D721Med (cell line): ENCODE measurements around the gene TTC6.

Experiments
- DNase-seq: peaks from one replicate; pipeline ENCODE4 v3.0.0; 2011; ENCODE audit warnings: low spot score; ENCODE audit not compliant: insufficient read length
- FAIRE-seq: peaks from 2 replicates; lab custom pipeline; 2011; peaks lifted over from hg19 to GRCh38; lab: Jason Lieb, UNC
- TF ChIP-seq, protein P1 (sequence below): IDR thresholded peaks from 2 replicates; pipeline ENCODE4 v1.5.1; 2012; ENCODE audit warnings: mild to moderate bottlenecking, control low read depth; ENCODE audit not compliant: insufficient read depth; ENCODE audit errors: missing control alignments

The TTC6 gene

DNA sequence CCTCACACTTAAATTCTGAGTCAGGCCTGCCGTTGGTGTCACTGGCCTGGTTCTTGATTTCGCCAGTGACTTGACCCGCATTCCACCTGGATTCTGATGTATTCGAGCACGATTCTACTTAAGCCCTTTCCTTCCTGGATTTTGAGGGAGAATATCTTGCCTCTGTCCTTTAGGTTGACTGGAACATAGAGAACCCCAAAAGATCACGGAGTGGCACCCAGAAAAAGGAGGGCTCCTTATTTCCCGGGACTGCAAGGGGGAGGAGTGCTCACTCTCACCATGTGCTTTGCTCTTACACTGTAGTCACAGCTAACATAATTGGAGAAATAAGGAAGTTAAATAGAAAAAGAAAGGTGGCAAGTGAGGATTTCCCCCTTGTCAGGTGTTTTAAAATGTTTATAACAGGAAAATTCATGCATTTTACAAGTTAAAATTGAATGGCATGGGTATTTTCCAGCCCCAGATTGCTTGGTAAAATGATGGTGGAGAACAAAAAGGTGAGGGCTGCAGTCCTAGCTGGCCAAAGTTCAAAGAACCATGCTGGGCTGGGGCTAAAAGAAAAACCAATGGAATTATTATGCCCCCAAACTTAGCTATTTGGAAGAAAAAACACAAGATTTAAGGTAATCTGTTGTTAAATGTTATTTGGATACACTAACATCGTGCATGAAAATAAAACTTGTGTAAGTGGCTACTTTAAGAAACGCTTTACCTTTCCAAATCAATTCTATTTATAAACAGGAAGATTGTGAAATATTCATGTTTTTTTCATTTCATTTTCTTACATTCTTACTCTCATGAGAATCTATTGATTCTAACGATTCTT, 9.2 kb upstream of the TTC6 start:
- DNase-seq (no peak), FAIRE-seq (no peak)
- TF ChIP-seq, protein P1, sequence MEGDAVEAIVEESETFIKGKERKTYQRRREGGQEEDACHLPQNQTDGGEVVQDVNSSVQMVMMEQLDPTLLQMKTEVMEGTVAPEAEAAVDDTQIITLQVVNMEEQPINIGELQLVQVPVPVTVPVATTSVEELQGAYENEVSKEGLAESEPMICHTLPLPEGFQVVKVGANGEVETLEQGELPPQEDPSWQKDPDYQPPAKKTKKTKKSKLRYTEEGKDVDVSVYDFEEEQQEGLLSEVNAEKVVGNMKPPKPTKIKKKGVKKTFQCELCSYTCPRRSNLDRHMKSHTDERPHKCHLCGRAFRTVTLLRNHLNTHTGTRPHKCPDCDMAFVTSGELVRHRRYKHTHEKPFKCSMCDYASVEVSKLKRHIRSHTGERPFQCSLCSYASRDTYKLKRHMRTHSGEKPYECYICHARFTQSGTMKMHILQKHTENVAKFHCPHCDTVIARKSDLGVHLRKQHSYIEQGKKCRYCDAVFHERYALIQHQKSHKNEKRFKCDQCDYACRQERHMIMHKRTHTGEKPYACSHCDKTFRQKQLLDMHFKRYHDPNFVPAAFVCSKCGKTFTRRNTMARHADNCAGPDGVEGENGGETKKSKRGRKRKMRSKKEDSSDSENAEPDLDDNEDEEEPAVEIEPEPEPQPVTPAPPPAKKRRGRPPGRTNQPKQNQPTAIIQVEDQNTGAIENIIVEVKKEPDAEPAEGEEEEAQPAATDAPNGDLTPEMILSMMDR: no peak

DNA sequence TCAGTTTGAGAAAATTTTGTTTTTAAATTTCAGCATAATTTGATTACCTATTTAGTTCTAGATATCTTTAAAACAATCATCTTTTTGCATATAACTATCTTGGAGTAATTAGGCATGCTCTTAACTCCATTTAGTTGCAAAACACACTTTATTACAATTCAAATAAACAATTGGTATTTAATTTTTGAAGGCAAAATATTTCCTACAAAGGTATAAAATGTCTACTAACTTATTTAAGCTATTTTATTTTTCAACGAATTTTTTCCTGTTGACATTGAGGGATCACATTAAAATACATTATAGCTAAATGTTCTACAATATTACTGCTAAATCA, 8.7 kb upstream of the TTC6 start:
- TF ChIP-seq, protein P1: no peak

DNA sequence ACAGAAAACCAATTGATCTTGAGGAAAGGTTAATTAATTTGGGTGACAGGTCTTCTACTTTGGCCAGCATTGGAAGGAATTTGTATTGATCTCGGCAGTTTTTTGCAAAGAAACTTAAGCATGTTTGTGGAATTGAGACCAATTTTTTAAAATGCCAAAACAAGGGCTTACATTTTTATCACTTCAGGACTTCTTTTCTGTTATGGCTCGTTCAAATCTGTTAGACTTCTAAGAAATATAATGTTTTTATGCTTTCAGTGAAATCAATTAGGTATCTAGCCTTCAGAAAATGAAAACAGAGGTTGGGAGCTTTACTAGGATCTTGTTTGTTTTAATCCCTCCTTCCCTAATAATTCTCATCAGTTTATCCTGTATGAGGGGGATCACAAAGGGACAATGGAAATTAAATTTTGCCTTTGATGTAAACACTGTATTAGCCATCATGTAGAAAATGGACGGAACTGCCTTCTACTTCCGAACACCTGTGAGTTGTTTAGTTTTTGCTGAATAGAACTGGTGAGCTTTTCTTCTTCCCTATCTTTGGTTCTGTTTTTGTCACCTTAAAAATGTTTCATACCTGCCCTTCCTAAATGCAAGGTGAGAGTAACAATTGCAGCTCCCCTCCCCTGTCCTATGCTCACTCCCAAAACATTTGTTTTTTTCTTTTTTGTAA, 8.2 kb upstream of the TTC6 start:
- FAIRE-seq (no peak), DNase-seq (no peak)

More for the DNA sequence above, 8.7 kb upstream of the TTC6 start:
- FAIRE-seq: no peak
- DNase-seq: no peak

DNA sequence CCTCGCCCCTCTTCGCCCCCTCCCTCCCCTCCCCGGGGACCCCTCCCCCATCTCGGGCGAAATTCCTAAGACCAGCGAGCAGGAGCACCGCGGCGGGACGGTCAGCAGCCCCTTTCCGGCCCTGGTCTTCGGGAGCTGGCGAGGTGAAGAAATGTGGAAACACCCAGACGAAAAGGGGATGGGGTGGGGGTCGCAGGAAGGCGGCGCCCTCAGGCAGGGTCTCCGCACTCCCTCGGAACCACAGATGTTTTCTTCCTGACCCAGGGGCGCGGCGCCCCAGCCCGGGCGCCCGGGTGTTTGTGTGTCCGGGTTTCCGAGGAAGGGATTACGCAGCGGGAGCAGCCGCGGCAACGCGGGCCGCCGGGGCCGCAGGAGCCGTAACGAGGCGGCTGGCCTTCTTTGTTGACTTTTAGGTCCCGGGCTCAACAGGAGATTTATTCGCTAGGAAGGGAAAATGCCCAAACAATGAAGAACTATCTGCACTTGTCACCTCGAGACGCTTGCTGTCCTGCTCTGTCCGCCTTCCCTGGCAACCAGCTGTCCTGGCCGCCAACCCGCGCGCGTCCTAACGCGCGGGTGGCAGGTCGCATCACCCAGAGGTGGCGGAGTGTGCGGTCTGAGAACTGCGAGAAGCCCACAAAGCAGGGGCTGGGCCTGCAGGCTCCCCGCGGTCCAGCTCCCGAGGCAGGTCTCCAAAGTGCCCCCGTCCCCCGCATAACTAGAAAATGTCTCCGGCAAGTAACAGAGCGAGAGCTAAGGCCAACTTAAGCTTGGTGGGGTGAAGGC, 7.4 kb upstream of the TTC6 start:
- no peak for DNase-seq
- no peak for FAIRE-seq
- TF ChIP-seq, protein P1: no peak

More for the DNA sequence above, 8.2 kb upstream of the TTC6 start:
- TF ChIP-seq, protein P1: no peak

DNA sequence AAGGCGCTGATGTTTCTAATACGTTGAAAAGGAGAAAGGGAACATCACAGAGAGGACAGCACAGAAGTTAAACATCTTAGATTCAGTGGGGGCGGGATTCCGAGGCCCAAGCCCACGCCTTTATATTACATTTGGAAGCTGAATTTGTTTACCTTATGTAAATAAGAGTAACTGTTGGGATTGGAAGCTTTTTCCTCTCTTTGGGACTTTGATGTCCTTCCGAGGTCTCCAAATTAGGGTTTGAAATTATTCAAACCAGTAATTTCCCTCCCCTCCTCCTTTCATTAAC, 6.8 kb upstream of the TTC6 start:
- DNase-seq (no peak), FAIRE-seq (no peak)
- TF ChIP-seq, protein P1: no peak

DNA sequence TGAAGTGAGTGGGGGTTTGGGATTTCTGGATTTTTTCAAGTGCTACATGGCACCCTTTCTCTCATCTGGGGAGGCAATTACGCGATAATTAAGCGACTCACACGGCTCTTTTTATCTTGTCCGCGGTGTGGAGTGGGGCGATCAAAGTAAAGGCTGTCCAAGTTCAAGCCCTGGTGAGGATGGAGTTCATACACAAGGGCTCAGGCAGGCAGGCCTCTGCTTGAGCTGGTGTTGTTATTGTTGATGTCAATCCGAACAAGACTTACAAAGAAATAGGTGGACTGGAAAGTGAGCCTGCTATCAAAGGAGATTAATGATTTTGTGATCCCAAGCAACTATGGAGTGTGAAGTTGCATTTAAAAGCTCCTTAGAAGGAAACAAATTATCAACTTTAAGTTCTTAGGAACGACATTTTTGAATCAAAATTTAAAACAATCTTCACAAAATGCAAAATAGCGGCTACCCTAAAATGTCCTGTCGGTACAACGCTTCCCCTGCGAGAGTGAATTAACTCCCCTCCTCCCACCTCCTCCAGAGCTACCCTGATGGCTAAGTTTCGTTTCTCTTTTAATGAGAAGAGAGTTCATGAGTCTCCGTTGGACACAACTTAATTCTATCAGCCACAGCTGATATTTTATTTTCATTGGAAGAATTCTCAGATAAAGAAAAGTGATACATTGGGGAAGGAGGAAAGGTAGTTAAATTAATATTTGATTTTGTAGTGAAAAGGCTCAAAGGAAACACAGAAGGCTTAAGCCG, 6.3 kb upstream of the TTC6 start:
- no peak for DNase-seq
- TF ChIP-seq, protein P1: no peak
- FAIRE-seq: no peak
